Occipital lobe (tissue), 2 donors: ENCODE data around the gene MIPEP. TPM values are rescaled to one million over a fixed set of nuclear protein-coding genes. Genes with fewer than 3 reads are reported as not detected.

ENCODE experiments used
- DNase-seq: peaks from one replicate; lab custom pipeline; 2025; lab: John Stamatoyannopoulos, UW
- total RNA-seq: library from RNA; depleted of rRNA; stranded (reverse); fragments of >200 nt; gene quantifications from one replicate; pipeline ENCODE4 v1.2.3, GENCODE V29; 2014

Gene MIPEP
- total RNA-seq, 1 donor from 2014 or later = 14.0 TPM

- no peak for DNase-seq
Measured at GRCh38 chr13:23810685-23811240, 78.4 kb downstream of the MIPEP start.

- DNase-seq = no peak
Measured at GRCh38 chr13:23808803-23809202, 80.4 kb downstream of the MIPEP start.

GRCh38 chr13:23806874-23807526 lies 82.2 kb downstream of the MIPEP start:
- no peak for DNase-seq

DNA sequence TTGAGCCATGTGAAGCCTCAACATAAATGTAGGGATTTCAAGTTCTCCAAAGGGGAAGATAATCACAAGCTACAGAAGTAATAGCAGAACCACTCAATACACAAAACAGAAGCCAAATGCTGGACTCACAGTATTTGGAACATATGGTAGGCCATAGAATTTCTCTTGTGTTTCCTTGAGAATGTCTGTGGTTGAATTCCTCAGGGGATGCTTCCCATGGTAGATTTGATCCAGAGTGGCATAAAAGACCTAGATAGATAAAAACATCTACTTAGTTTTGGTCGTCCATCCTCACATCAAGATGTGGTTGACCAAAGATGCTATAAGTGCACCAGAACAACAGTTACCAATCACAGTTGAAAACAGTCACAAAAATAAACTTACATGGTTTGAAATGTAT lies 83.4 kb downstream of the MIPEP start:
- DNase-seq = no peak

- no peak for DNase-seq
Measured at GRCh38 chr13:23805122-23805521, 84.1 kb downstream of the MIPEP start.

GRCh38 chr13:23804166-23804565 lies 85.0 kb downstream of the MIPEP start:
- no peak for DNase-seq

GRCh38 chr13:23801141-23801540 lies 88.1 kb downstream of the MIPEP start:
- DNase-seq = no peak

GRCh38 chr13:23799945-23800344 lies 89.3 kb downstream of the MIPEP start:
- no peak for DNase-seq

- no peak for DNase-seq
Measured at GRCh38 chr13:23797276-23797903, 91.8 kb downstream of the MIPEP start.

- DNase-seq = no peak
Measured at GRCh38 chr13:23796551-23796950, 92.6 kb downstream of the MIPEP start.

DNA sequence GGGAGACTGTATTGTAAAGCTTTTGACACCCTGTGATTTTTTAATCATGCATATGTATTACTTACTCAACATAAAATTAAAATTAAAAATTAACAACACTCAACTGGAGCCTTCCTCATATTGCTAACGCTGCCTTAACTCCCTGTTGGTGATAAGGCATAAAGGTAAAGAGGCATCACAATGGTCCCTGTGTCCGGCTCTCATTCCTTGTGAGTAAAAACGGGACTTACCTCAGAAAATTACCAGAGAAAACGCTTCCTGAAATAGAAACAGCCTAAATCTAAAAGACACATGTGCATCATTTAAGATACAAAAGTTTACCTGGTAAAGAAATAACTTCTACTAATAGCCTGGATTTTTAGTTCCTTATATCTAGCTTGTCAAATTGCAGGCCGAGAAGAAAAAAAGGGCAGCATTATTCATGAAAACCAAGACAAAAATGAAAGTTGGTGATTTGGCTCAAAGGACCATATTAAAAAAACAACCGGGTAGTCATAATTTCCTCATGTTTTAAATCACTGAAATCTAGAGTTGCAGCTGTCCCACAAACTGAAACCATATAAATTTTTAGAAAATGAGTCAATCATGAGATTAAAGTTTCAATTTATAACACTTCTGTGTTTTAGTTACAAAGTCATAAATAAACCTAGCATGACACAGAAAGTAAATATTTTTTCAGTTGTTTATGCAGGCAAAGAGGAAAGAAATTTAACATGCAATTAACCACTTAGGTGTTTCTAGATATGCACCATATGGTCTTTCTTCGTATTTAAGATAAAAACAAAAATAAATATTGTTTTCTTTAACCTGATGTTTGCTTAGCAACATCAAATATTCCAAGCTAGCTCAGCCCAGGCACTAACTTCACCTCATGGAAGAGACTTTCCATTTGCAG lies 94.7 kb downstream of the MIPEP start:
- DNase-seq = no peak

GRCh38 chr13:23793711-23794110 lies 95.5 kb downstream of the MIPEP start:
- no peak for DNase-seq

DNA sequence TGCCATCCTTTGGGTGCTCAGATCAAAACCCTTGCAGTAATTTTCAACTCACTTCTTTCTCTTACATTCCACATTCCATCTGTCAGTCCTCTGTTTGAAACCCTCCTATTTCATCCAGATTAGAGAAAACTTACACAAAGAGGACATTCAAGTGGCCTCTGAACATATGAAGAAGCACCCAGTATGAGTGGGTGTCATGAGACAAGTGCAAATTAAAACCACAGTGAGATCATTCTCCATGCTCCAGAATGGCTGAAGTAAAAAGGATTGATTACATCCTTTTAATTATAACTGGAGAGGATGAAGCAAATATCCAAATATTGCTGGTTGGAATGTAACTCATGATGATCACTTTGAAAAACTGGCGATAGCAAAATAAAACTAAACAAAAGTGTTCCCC lies 96.5 kb downstream of the MIPEP start:
- no peak for DNase-seq

GRCh38 chr13:23790577-23791170 lies 98.5 kb downstream of the MIPEP start:
- no peak for DNase-seq

GRCh38 chr13:23789576-23790346 lies 99.4 kb downstream of the MIPEP start:
- no peak for DNase-seq

GRCh38 chr13:23788459-23788858 lies 100.7 kb downstream of the MIPEP start:
- no peak for DNase-seq

GRCh38 chr13:23787464-23787863 lies 101.7 kb downstream of the MIPEP start:
- DNase-seq = no peak

DNA sequence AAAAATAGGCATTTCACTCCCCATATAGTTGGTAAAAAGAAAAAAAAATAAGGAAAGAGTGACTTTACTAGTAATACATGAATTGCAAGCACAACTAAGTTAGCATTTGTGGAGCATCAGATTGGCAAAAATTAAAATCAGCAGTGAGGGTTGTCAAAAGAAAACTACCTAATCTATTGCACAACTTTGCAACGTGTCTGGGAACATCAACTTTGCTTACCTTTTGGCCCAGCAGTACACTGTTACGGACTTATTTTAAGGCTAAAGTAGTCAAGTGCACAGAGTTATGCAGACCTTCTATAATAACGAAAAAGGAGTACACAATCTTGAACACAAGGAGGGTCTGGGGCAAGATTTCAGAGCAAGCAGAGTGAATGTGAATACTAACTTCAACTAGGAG lies 102.6 kb downstream of the MIPEP start:
- DNase-seq = no peak

- DNase-seq = no peak
Measured at GRCh38 chr13:23778879-23779278, 110.3 kb downstream of the MIPEP start.

DNA sequence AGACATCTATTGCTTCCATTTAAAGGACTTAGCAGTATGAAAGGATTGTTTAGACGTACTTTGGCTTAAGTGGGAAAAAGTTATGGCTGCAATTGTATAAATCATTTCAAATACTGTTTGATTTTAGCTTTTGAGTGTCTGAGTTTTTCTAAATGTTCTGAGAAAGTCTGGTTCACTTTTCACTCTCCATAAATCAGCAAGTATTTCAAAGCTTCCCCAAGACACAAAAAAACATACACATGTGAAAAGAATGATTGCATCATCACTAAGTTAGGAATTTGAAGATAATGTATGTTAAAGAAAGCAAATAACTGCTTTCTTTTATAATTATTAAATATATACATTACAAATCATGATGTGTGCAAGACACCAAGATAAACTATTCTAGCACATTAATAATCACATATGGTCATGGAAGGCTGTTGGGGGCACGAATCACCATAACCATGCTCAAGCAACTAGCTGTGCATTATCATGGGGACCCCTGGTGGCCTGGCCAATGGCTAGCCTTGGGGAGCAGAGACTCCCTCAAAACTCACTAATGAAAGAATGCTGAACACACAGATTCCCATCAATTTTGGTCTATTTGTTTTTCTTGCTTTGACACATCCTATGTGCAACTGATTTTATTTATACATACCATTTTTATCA lies 111.1 kb downstream of the MIPEP start:
- DNase-seq = no peak

DNA sequence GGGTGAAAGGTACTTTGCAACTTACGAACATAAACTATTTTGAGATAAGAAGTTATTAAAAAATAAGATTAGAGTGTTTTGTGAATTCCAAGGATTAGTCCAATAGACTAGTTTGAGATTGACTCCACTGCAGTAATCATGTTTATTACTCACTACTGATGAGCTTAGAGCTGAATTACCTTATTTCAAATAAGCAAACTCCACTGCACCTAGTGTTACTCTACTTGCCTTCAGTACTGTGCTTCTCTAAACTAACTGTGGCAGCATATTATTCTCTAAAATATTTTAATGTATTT lies 111.7 kb downstream of the MIPEP start:
- no peak for DNase-seq
